Right renal pelvis (tissue), 4 donors: Measurements from ENCODE around the gene AFAP1L1. TPM values are rescaled to one million over a fixed set of nuclear protein-coding genes. Genes with fewer than 3 reads are reported as not detected.

Experiments used
- DNase-seq, 4 donors: peaks; one replicate each; pipeline ENCODE4 v3.0.0-alpha.2; 2013; ENCODE audit warnings: low read depth in 4 of 4, low spot score in 3 of 4, missing footprints in 1 of 4
- polyA plus RNA-seq, 4 donors: library from polyadenylated mRNA; unstranded; fragments of 120-200 nt; gene quantifications; one replicate each; pipeline ENCODE4 v1.2.1, GENCODE V29; 2013; ENCODE audit not compliant: insufficient read length in 4 of 4

The AFAP1L1 gene
- polyA plus RNA-seq, 4 donors = 17.1 to 21.4 (median 19.3) TPM

GRCh38 chr5:149344151-149344550 lies 72.5 kb downstream of the AFAP1L1 start:
- DNase-seq = no peak

GRCh38 chr5:149345147-149345891 lies 73.7 kb downstream of the AFAP1L1 start, which contains the start of gene GRPEL2:
GRPEL2 (plus strand) TSS chr5:149345499; CDS start chr5:149345540, 41 bp downstream.
- DNase-seq = peak; percentile 89 to 93 (median 90)

GRCh38 chr5:149345892-149346222 lies 74.2 kb downstream of the AFAP1L1 start:
- no peak for DNase-seq

- no peak for DNase-seq
Measured at GRCh38 chr5:149348518-149348917, 76.9 kb downstream of the AFAP1L1 start.

- DNase-seq = no peak
Measured at GRCh38 chr5:149349382-149349781, 77.7 kb downstream of the AFAP1L1 start.

- DNase-seq = no peak
Measured at GRCh38 chr5:149352169-149352568, 80.5 kb downstream of the AFAP1L1 start.

- no peak for DNase-seq
Measured at GRCh38 chr5:149353911-149354310, 82.3 kb downstream of the AFAP1L1 start.

GRCh38 chr5:149355688-149356087 lies 84.0 kb downstream of the AFAP1L1 start:
- no peak for DNase-seq

- DNase-seq = no peak
Measured at GRCh38 chr5:149356391-149356790, 84.7 kb downstream of the AFAP1L1 start.

GRCh38 chr5:149357370-149358293 lies 86.0 kb downstream of the AFAP1L1 start, which contains the start of gene PCYOX1L:
PCYOX1L (plus strand) TSS chr5:149358046; CDS start chr5:149358069, 23 bp downstream.
- DNase-seq = peak; percentile 81 to 88 (median 82)

- DNase-seq = no peak
Measured at GRCh38 chr5:149358294-149358651, 86.6 kb downstream of the AFAP1L1 start.

- no peak for DNase-seq
Measured at GRCh38 chr5:149358868-149359495, 87.3 kb downstream of the AFAP1L1 start.

GRCh38 chr5:149360272-149360671 lies 88.6 kb downstream of the AFAP1L1 start:
- no peak for DNase-seq

GRCh38 chr5:149362541-149362940 lies 90.9 kb downstream of the AFAP1L1 start:
- no peak for DNase-seq

GRCh38 chr5:149363358-149363757 lies 91.7 kb downstream of the AFAP1L1 start:
- no peak for DNase-seq

- DNase-seq = no peak
Measured at GRCh38 chr5:149363936-149364335, 92.3 kb downstream of the AFAP1L1 start.

- DNase-seq = no peak
Measured at GRCh38 chr5:149364719-149365118, 93.1 kb downstream of the AFAP1L1 start.

GRCh38 chr5:149365418-149365817 lies 93.8 kb downstream of the AFAP1L1 start:
- no peak for DNase-seq

- no peak for DNase-seq
Measured at GRCh38 chr5:149366169-149366729, 94.6 kb downstream of the AFAP1L1 start.

GRCh38 chr5:149367249-149367971 lies 95.8 kb downstream of the AFAP1L1 start:
- peak in 3 of 4 donors; percentile 51 to 56 (median 55) for DNase-seq
